Raji (cell line): Measurements from ENCODE around the gene MARF1.

Experiments
- POLR2A ChIP-seq: IDR thresholded peaks from 2 replicates; pipeline ENCODE4 v1.6.1; 2011; ENCODE audit warnings: low read depth, low read length, control low read depth; ENCODE audit not compliant: insufficient read depth

Gene MARF1

GRCh38 chr16:15635926-15636325 is 7.0 kb downstream of the MARF1 start:
- no peak for TF ChIP-seq POLR2A

- TF ChIP-seq POLR2A: no peak
Measured at GRCh38 chr16:15631730-15632409, 11.1 kb downstream of the MARF1 start.

- no peak for TF ChIP-seq POLR2A
Measured at GRCh38 chr16:15621889-15622288, 21.1 kb downstream of the MARF1 start.

GRCh38 chr16:15621456-15621855 is 21.5 kb downstream of the MARF1 start:
- no peak for TF ChIP-seq POLR2A

GRCh38 chr16:15620611-15621195 is 22.3 kb downstream of the MARF1 start:
- no peak for TF ChIP-seq POLR2A

- TF ChIP-seq POLR2A: no peak
Measured at GRCh38 chr16:15618392-15618791, 24.6 kb downstream of the MARF1 start.

GRCh38 chr16:15617901-15618300 is 25.1 kb downstream of the MARF1 start:
- TF ChIP-seq POLR2A: no peak

- no peak for TF ChIP-seq POLR2A
Measured at GRCh38 chr16:15616475-15617165, 26.3 kb downstream of the MARF1 start.

GRCh38 chr16:15616012-15616411 is 26.9 kb downstream of the MARF1 start:
- TF ChIP-seq POLR2A: no peak

- no peak for TF ChIP-seq POLR2A
Measured at GRCh38 chr16:15613676-15614075, 29.3 kb downstream of the MARF1 start.

- TF ChIP-seq POLR2A: no peak
Measured at GRCh38 chr16:15611610-15612009, 31.3 kb downstream of the MARF1 start.

GRCh38 chr16:15610369-15610871 is 32.5 kb downstream of the MARF1 start:
- TF ChIP-seq POLR2A: no peak

- no peak for TF ChIP-seq POLR2A
Measured at GRCh38 chr16:15609286-15609649, 33.7 kb downstream of the MARF1 start.

- no peak for TF ChIP-seq POLR2A
Measured at GRCh38 chr16:15608398-15609285, 34.3 kb downstream of the MARF1 start.

GRCh38 chr16:15607700-15608396 is 35.1 kb downstream of the MARF1 start:
- no peak for TF ChIP-seq POLR2A

- TF ChIP-seq POLR2A: no peak
Measured at GRCh38 chr16:15606518-15607220, 36.3 kb downstream of the MARF1 start.
